ACC112 (cell line): ENCODE data around the gene IRGQ.

Source experiments
- H2AFZ ChIP-seq: fragments of 200-600 bp; sonication (generic); one replicate; pipeline ENCODE4 v1.6.0; 2017; ENCODE audit warnings: antibody characterized with exemption, low read length; ENCODE audit not compliant: unreplicated experiment
- H3K27ac ChIP-seq: fragments of 200-600 bp; sonication (generic); 2 replicates; pipeline ENCODE4 v1.5.1; 2014; ENCODE audit warnings: low read depth, mild to moderate bottlenecking, antibody characterized with exemption, low read length, moderate library complexity
- H3K27me3 ChIP-seq: fragments of 200-600 bp; sonication (generic); 2 replicates; pipeline ENCODE4 v1.6.1; 2014; ENCODE audit warnings: mild to moderate bottlenecking, antibody characterized with exemption, low read length, moderate library complexity, mixed read lengths; ENCODE audit not compliant: insufficient read depth
- H3K36me3 ChIP-seq: fragments of 200-600 bp; sonication (generic); 2 replicates; pipeline ENCODE4 v1.6.1; 2016; ENCODE audit warnings: mild to moderate bottlenecking, antibody characterized with exemption, low read length, moderate library complexity, mixed read lengths; ENCODE audit not compliant: insufficient read depth
- H3K4me1 ChIP-seq: fragments of 200-600 bp; sonication (generic); one replicate; pipeline ENCODE4 v1.6.1; 2016; ENCODE audit warnings: low read length, mixed read lengths; ENCODE audit not compliant: insufficient read depth, unreplicated experiment, control insufficient read depth
- H3K4me3 ChIP-seq: fragments of 200-600 bp; sonication (generic); 2 replicates; pipeline ENCODE4 v1.5.1; 2014; ENCODE audit warnings: mild to moderate bottlenecking, low read depth, low read length
- H3K79me2 ChIP-seq: fragments of 200-600 bp; sonication (generic); one replicate; pipeline ENCODE4 v1.6.0; 2016; ENCODE audit warnings: low read length; ENCODE audit not compliant: control insufficient read depth, unreplicated experiment, insufficient read depth

Gene IRGQ

DNA sequence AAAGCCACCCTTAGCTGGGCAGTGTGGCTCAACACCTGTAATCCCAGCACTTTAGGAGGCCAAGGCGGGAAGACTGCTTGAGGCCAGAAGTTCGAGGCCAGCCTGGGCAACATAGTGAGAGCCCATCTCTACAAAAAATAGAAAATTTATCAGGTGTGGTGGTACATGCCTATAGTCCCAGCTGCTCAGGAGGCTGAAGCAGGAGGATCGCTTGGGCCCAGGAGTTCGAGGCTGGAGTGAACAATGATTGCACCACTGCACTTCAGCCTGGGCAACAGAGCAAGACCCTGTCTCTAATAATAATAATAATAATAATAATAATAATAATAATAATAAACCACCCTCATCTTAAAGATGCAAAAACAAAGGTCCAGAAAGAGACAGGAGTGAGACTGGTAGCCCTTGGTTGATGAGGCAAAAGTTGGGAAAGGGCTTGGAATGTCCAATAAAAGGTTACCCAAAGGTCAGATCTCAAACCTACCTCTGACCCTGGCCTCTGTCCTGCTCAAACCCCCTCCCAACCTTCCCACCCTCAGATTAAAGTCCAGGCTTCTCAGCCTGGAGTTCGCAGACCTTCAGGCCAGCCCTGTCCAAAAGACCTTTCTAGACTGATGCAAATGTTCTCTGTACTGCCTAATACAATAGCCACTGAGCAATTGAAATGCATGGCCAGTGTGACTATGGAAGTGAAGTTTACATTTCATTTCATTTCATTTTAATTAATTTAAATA lies 53.8 kb downstream of the IRGQ start:
- H3K27ac ChIP-seq = no peak overlapping the region
- no peak overlapping the region for H2AFZ ChIP-seq
- no peaks in the 10 kb centered on the region for H3K27me3 ChIP-seq
- peaks cover 11% of the 10 kb centered on the region for H3K36me3 ChIP-seq
- no peaks in the 10 kb centered on the region for H3K4me1 ChIP-seq
- no peak overlapping the region for H3K4me3 ChIP-seq
- no peaks in the 10 kb centered on the region for H3K79me2 ChIP-seq

DNA sequence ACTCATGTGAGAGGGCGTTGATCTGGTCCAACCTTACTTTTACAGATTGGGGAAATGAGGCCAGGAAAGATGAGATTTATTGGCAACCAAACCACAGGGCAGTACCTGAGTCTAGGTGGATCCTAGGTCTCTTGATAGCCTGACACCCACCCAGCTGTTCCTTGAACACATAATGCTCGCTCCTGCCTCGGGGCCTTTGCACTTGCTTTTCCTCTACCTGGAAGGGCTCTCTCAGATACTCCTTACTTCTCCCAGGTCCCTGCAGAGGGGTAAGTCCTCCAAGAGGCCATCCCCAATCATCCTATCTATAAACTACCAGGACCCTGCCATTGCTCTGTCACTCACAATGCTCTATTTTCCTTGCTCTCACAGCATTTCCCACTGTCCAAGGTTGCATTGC lies 55.6 kb downstream of the IRGQ start:
- H3K4me1 ChIP-seq = no peaks in the 10 kb centered on the region
- no peak overlapping the region for H3K4me3 ChIP-seq
- H3K27ac ChIP-seq = no peak overlapping the region
- no peak overlapping the region for H2AFZ ChIP-seq
- no peaks in the 10 kb centered on the region for H3K79me2 ChIP-seq
- peaks cover 11% of the 10 kb centered on the region for H3K36me3 ChIP-seq
- no peaks in the 10 kb centered on the region for H3K27me3 ChIP-seq

- H3K36me3 ChIP-seq = peaks cover 11% of the 10 kb centered on the region
Observed at GRCh38 chr19:43538922-43539321, 57.0 kb downstream of the IRGQ start.

DNA sequence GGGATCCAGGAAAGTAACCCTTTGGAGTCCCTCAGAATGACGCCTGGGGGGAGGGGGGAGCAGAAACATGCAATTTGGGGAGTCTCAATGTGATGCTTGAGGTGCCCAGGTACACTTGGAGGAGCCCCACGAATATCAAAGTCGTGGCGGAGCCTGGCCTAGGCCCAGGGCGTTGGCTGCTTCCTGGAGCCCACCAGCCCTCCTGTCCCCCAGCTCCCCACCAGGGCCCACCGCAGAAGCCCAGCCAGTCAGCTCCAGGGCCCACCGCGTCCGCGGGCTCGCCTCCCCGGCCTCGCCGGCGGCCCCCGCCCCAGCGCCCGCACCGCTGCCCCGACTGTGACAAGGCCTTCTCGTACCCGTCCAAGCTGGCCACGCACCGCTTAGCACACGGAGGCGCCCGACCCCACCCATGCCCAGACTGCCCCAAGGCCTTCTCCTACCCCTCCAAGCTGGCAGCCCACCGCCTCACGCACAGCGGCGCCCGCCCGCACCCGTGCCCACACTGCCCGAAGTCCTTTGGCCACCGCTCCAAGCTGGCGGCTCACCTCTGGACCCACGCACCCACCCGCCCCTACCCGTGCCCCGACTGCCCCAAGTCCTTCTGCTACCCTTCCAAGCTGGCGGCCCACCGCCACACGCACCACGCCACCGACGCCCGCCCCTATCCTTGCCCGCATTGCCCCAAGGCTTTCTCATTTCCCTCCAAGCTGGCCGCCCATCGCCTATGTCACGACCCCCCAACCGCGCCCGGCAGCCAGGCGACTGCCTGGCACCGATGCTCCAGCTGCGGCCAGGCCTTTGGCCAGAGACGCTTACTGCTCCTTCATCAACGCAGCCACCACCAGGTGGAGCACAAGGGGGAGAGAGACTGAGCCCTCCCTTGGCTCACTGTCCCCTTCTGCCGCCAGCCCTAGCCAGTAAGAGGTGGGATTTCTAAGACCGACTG lies 60.8 kb downstream of the IRGQ start:
- Histone ChIP-seq H2AFZ (no peak overlapping the region), H3K4me1 (peaks cover 3% of the 10 kb centered on the region), H3K27ac (0 out of 2 replicates have a peak overlapping the region, but pooled peaks have one; percentile 14), H3K27me3 (no peaks in the 10 kb centered on the region), H3K36me3 (peaks cover 11% of the 10 kb centered on the region), H3K79me2 (no peaks in the 10 kb centered on the region), H3K4me3 (no peak overlapping the region)

More at GRCh38 chr19:43538922-43539321, 57.0 kb downstream of the IRGQ start:
- Histone ChIP-seq H3K27me3 (no peaks in the 10 kb centered on the region), H3K4me3 (no peak overlapping the region), H3K4me1 (no peaks in the 10 kb centered on the region), H2AFZ (no peak overlapping the region), H3K79me2 (no peaks in the 10 kb centered on the region), H3K27ac (no peak overlapping the region)
